OCI-LY3 (cell line): Measurements from ENCODE around the gene HSF2BP.

Experiments used
- H2AFZ ChIP-seq: fragments of 200-600, 300-600 bp; shearing (Covaris generic); 2 replicates; pipeline ENCODE4 v1.6.0; 2014; ENCODE audit warnings: antibody characterized with exemption, low read depth, low read length
- H3K27ac ChIP-seq: fragments of 200-600, 300-600 bp; sonication (generic); 2 replicates; pipeline ENCODE4 v1.5.1; 2014; ENCODE audit warnings: mild to moderate bottlenecking, low read length, moderate library complexity, mixed read lengths
- H3K27me3 ChIP-seq: fragments of 200-600, 300-600 bp; sonication (generic); 2 replicates; pipeline ENCODE4 v1.6.1; 2014; ENCODE audit warnings: low read depth, low read length, mixed read lengths
- H3K36me3 ChIP-seq: fragments of 200-600, 300-600 bp; sonication (generic); replicated peaks from 2 replicates; pipeline ENCODE3; 2014; ENCODE audit warnings: low read depth, low read length, mixed read lengths
- H3K4me1 ChIP-seq: fragments of 300-600, 200-600 bp; sonication (generic); 2 replicates; pipeline ENCODE4 v1.6.1; 2014; ENCODE audit warnings: low read length, mixed read lengths
- H3K4me2 ChIP-seq: fragments of 200-600, 300-600 bp; sonication (generic); 2 replicates; pipeline ENCODE4 v1.6.1; 2014; ENCODE audit warnings: low read length, mixed read lengths
- H3K4me3 ChIP-seq: fragments of 300-600, 200-600 bp; sonication (generic); 2 replicates; pipeline ENCODE4 v1.5.1; 2014; ENCODE audit warnings: antibody characterized with exemption, mild to moderate bottlenecking, low read length, moderate library complexity
- H3K79me2 ChIP-seq: fragments of 300-600, 200-600 bp; shearing (Covaris generic); 2 replicates; pipeline ENCODE4 v1.6.1; 2014; ENCODE audit warnings: mild to moderate bottlenecking, low read length, mixed read lengths
- H3K9ac ChIP-seq: fragments of 300-600, 200-600 bp; shearing (Covaris generic); 2 replicates; pipeline ENCODE4 v1.6.0; 2014; ENCODE audit warnings: mild to moderate bottlenecking, low read length, moderate library complexity
- H3K9me3 ChIP-seq: fragments of 200-600, 300-600 bp; shearing (Covaris generic); 2 replicates; pipeline ENCODE4 v1.6.1; 2014; ENCODE audit warnings: low read length, mixed read lengths; ENCODE audit not compliant: insufficient read depth
- H4K20me1 ChIP-seq: fragments of 200-600, 300-600 bp; sonication (generic); 2 replicates; pipeline ENCODE4 v1.6.1; 2016; ENCODE audit warnings: low read length, mixed read lengths; ENCODE audit not compliant: insufficient read depth
- EZH2phosphoT487 ChIP-seq: fragments of 200-600 bp; shearing (Covaris generic); IDR thresholded peaks from 2 replicates; pipeline ENCODE4 v1.6.1; 2018; ENCODE audit warnings: antibody characterized with exemption, mixed run types, low read depth
- TF ChIP-seq, protein P1 (sequence below): fragments of 200-600, 300-600 bp; sonication (generic); IDR thresholded peaks from 2 replicates; pipeline ENCODE4 v1.5.1; 2014; ENCODE audit warnings: antibody characterized with exemption, low read length, low read depth

Gene HSF2BP

DNA sequence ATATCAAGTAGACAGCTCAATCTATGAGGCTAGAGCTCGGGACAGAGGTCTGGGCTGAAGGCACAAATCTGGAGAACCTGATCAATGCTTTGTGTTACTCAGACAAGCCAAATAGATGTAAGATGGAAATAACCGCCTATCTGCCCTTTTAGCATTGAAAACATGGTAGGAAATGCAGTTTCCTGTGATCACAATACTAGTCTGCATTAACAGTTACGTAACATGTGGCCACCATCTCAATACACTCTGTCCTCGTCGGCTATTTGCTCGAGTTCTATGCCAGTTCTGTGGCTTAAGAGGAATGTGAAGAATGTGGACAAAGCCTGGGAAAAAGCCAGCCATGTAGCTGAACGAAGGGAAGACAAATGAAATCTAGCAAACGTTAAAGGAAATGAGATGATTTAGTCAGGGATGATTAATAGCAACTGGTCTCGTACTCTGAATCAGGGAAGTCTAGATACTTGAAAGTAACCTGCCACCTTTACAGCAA is 73.3 kb downstream of the HSF2BP start:
- no peak overlapping the region for H2AFZ ChIP-seq
- H3K27ac ChIP-seq, result no peak overlapping the region
- H3K4me1 ChIP-seq, result no peaks in the 10 kb centered on the region
- H3K9me3 ChIP-seq, result no peaks in the 10 kb centered on the region
- no peak for TF ChIP-seq EZH2phosphoT487
- TF ChIP-seq, protein P1, sequence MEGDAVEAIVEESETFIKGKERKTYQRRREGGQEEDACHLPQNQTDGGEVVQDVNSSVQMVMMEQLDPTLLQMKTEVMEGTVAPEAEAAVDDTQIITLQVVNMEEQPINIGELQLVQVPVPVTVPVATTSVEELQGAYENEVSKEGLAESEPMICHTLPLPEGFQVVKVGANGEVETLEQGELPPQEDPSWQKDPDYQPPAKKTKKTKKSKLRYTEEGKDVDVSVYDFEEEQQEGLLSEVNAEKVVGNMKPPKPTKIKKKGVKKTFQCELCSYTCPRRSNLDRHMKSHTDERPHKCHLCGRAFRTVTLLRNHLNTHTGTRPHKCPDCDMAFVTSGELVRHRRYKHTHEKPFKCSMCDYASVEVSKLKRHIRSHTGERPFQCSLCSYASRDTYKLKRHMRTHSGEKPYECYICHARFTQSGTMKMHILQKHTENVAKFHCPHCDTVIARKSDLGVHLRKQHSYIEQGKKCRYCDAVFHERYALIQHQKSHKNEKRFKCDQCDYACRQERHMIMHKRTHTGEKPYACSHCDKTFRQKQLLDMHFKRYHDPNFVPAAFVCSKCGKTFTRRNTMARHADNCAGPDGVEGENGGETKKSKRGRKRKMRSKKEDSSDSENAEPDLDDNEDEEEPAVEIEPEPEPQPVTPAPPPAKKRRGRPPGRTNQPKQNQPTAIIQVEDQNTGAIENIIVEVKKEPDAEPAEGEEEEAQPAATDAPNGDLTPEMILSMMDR, result no peak
- no peak overlapping the region for H3K4me2 ChIP-seq
- H3K4me3 ChIP-seq, result no peak overlapping the region
- no peak overlapping the region for H3K9ac ChIP-seq
- H3K27me3 ChIP-seq, result no peaks in the 10 kb centered on the region
- no peaks in the 10 kb centered on the region for H4K20me1 ChIP-seq
- H3K79me2 ChIP-seq, result no peaks in the 10 kb centered on the region
- no peaks in the 10 kb centered on the region for H3K36me3 ChIP-seq

DNA sequence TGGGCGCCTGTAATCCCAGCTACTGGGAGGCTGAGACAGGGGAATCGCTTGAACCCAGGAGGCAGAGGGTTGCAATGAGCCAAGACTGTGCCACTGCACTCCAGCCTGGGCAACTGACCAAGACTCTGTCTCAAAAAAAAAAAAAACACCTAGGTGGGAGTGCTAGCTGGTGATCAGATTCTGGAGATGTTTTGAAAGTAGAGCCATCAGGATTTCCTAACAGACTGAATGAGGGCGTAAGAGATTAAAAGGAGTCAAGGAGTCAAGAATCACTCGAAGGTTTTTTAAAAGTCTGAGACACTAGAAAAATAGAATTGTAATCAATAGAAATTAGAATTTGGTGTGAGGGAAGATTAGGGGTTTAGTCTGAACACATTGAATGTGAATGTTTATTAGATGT is 73.8 kb downstream of the HSF2BP start:
- no peak overlapping the region for H3K27ac ChIP-seq

DNA sequence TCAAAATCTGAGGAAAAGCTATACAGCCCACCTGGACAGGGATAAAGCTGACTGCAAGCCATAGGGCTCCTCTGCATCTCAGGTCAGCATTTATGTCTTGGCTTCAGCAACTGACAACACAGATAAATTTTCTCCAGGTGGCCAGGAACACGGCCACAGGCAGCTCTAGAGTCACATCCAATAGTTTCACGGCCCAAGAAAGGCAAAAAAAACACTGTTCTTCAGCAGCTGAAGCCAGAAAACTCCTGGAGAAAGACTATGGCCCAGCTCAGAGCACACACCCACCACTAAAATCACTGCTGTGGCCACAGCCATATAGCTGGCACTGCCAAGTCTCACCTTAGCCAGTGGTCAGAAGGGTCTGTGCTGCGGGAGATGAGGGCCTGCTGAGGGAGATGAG is 77.8 kb downstream of the HSF2BP start:
- no peaks in the 10 kb centered on the region for H3K36me3 ChIP-seq
- H3K4me2 ChIP-seq, result no peak overlapping the region
- no peak overlapping the region for H3K4me3 ChIP-seq

More for the DNA sequence above, 73.8 kb downstream of the HSF2BP start:
- Histone ChIP-seq H3K4me1 (no peaks in the 10 kb centered on the region), H3K36me3 (no peaks in the 10 kb centered on the region), H2AFZ (no peak overlapping the region), H3K9ac (no peak overlapping the region), H4K20me1 (no peaks in the 10 kb centered on the region), H3K4me2 (no peak overlapping the region), H3K27me3 (no peaks in the 10 kb centered on the region), H3K4me3 (no peak overlapping the region), H3K9me3 (no peaks in the 10 kb centered on the region), H3K79me2 (no peaks in the 10 kb centered on the region)
- TF ChIP-seq, protein P1, result no peak
- TF ChIP-seq EZH2phosphoT487, result no peak

DNA sequence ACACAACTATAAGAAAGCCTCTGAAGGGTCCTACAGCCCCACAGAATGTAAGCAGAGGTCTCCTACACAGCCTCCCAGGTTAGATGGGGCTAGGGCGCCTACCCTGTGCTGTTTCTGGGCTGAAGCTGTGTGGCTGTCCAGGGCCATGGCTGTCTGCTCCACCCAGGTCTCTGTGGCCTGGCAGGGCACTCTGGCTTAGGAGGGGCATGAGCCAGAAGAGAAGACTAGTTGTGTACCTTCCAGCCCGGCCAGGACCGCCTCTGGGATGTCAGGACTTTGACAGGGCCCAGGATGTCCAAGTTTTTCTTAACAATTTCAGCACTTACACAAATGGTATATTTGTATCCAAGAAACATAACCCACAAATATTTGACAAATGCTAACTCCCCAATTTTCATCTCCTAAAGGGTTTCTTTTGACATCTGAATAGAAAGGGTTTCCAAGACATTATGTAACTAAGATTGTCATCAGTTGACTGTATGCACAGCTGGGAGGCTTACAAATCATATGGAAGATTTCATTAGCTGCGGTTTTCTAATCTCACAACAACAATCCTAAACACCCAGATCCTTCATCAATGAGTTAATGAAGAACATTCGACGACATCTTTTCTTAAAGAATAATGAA is 80.5 kb downstream of the HSF2BP start:
- no peak overlapping the region for H2AFZ ChIP-seq
- H4K20me1 ChIP-seq, result no peaks in the 10 kb centered on the region
- no peak overlapping the region for H3K4me3 ChIP-seq
- no peaks in the 10 kb centered on the region for H3K27me3 ChIP-seq
- no peak for TF ChIP-seq EZH2phosphoT487
- TF ChIP-seq, protein P1, result no peak
- no peak overlapping the region for H3K4me2 ChIP-seq
- no peaks in the 10 kb centered on the region for H3K9me3 ChIP-seq
- H3K4me1 ChIP-seq, result no peaks in the 10 kb centered on the region
- no peak overlapping the region for H3K27ac ChIP-seq
- H3K36me3 ChIP-seq, result no peaks in the 10 kb centered on the region
- H3K9ac ChIP-seq, result no peak overlapping the region
- no peaks in the 10 kb centered on the region for H3K79me2 ChIP-seq

More for the DNA sequence above, 77.8 kb downstream of the HSF2BP start:
- H3K27me3 ChIP-seq, result no peaks in the 10 kb centered on the region
- no peak overlapping the region for H2AFZ ChIP-seq
- no peaks in the 10 kb centered on the region for H3K79me2 ChIP-seq
- H3K9ac ChIP-seq, result no peak overlapping the region
- TF ChIP-seq EZH2phosphoT487, result no peak
- TF ChIP-seq, protein P1, result no peak
- H3K4me1 ChIP-seq, result no peaks in the 10 kb centered on the region
- H4K20me1 ChIP-seq, result no peaks in the 10 kb centered on the region
- no peak overlapping the region for H3K27ac ChIP-seq
- H3K9me3 ChIP-seq, result no peaks in the 10 kb centered on the region
